ENCODE measurements around the gene NCL.
"Not testable (repeated sequence)": the region's sequence is repeated elsewhere in the genome, so short reads cannot be mapped to it uniquely, and the experiment has no call there.

Gene NCL

DNA sequence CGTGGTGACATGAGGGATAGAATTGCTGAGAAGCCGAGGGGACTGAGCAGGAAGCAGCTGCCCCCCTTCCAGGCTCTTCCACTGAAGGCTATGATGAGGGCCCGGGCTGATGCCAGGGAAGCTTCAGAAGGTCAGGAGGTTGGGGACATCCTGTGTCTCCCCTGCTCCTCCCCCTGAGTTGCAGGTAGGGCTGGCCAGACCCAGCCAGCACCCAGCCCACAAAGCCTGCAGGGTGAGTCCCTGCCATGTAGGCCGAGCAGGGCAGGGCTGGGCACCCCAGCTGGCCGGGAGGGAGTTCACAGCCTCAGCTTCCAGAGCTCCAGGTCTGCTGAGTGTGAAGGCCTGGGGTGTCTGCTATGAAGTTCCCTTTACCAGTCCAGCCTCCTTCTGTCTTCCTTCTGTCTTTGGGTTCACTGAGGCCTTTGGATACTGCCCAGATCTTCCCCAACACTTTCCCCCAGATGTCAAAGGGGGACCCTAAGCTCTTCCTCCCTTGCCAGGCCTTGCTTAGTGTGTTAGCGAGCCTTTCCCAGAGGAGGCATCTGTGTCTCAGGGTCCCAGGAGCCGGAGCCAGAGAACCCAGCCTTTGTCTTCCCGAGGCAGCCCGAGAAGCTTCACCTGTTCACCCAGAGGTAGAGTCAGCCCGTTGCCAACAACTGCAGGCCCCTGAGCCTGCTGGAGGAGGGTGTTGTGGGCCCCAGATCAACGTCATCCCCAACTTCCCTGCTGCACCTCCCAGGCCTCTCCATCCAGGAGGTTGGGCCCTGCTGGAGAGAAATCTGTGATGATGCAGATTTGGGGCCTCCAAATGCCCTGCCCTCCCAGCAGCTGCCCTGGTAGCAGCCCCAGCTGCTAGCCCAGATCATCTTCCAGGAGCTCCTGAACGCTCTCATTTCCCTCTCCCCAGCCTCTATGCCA is 3.6 kb upstream of the NCL start:
- DNase-seq (ENCODE audit: low read depth), result no peak

DNA sequence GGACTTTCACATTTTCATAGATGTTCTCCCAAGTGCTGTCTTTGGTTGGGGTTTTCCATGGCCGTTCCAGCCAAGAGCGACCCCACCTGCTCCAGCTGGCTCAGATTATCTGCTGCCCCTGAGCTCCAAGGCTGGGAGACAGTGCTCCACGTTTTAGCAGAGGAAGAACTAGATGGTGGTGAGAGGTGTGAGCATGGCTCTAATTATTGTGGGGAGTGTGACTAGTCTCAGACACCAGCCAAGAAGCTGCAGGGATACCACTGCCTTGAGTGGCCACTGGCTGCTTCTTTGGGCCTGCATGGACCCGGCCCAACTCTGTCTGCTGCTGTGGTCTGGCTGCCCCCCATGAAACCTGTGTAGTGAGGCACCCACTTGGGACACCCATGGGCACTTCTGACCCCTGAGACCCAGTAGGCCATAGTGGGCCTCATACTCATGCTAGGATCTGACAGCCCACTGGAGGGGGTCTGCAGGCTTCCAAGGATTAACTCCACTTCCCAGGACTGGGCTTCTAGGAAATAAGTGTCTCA is 2.8 kb upstream of the NCL start:
- DNase-seq (ENCODE audit: low read depth), result no peak

DNA sequence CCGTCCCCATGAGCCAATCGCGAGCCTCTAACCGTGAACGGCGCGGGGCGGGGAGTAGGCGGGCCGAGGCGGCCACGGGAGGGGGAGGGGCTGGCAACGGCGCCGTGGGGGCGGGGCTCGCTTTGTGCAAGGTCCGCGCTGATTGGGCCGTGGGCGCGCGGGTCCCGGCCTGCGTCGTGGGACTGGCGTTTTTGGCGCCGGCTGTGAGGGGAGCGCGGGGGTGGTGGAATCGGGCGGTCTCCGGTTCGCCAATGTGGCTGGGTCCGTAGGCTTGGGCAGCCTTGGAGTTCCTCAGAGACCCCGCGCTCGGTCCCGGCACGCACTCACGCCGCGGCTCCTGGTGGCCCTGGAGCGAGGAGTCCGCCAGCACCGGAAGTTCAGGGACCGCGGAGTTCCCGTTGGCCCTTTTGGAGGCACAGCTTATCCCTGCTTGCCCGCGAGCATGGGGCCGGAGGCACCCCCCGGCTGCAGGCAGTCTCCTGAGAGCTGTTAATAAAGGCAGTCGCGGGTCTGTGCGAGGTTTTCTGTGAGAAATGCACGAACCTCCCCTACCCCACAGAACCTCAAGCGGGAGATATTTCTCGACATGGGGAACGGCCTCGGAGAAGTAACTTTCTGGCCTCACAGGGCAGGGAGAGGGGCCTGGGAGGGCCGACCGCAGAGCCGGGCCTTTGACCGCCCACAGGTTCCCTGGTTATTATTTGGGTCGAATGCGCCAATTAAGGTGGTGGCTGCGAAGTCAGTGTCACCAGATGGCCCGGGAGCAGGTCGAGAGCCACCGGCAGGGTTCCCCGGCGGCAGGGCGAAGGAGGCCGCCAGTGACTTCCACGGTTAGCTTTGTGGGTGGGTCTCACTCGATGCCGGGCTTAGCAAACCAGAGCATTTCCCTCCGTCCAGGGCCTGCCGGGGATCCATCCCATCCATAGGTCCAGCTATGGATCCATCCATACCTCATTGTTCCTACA is 574 bp upstream of the NCL start:
- DNase-seq (ENCODE audit: low read depth), result peak; percentile 98

DNA sequence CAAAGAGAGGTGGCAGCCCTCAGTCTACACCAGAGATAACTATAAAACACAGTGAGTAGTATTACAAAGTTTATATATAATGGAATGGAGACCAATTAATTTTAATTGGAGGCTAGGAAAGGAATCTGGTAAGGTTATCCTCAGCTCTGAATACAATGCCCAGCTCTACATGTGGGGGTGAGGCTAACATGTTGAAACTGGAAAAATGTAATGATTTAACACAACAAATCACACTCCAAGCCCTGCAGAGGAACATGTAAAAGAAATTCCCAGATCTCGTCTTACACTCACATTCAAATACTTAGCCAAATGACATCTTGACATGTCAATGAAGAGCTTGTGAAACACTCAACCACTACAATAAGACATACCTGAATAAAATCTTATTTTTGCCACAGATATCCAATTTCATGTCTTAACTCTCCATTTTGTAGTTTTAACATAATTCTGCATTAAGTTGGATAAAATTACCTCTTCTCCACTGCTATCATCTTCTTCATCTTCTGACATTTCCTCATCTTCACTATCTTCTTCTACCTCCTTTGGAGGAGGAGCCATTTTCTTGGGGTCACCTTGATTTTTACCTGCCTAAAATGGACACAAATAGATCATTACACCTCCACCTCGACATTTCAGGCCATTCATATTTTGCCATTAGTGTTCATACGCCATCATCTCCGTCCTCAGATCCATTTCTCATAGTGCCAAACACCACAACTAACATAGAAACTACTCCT is 1.4 kb downstream of the NCL start:
- DNase-seq (ENCODE audit: low read depth), result no peak

DNA sequence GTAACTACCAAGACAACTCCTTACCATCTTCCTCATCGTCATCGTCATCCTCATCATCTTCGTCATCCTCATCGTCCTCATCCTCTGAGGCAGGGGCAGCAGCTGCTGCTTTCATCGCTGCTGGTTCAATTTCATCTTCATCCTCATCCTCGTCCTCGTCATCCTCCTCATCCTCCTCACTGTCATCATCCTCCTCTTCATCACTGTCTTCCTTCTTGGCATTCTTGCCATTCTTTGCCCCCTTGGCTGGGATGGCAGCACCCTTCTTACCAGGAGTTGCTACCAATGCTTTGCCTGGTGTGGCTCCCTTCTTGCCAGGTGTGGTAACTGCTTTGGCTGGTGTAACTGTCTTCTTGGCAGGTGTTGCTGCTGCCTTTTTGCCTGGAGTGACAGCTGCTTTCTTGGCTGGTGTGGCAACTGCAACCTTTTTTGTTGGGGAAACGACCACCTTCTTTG is 2.7 kb downstream of the NCL start:
- DNase-seq (ENCODE audit: low read depth), result no peak

DNA sequence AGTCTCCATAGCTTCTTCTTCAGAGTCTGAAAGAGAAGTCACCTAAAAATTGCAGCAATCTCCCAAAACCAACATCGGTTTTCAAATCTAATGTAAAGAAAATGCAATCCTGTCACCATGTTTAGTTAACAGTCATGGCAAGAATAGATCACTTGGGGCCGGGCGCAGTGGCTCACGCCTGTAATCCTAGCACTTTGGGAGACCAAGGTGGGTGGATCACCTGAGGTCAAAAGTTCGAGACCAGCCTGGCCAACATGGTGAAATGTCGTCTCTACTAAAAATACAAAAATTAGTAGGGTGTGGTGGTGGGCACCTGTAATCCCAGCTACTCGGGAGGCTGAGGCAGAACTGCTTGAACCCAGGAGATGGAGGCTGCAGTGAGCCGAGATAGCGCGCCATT is 3.4 kb downstream of the NCL start:
- not testable (repeated sequence) for DNase-seq (ENCODE audit: low read depth)

DNA sequence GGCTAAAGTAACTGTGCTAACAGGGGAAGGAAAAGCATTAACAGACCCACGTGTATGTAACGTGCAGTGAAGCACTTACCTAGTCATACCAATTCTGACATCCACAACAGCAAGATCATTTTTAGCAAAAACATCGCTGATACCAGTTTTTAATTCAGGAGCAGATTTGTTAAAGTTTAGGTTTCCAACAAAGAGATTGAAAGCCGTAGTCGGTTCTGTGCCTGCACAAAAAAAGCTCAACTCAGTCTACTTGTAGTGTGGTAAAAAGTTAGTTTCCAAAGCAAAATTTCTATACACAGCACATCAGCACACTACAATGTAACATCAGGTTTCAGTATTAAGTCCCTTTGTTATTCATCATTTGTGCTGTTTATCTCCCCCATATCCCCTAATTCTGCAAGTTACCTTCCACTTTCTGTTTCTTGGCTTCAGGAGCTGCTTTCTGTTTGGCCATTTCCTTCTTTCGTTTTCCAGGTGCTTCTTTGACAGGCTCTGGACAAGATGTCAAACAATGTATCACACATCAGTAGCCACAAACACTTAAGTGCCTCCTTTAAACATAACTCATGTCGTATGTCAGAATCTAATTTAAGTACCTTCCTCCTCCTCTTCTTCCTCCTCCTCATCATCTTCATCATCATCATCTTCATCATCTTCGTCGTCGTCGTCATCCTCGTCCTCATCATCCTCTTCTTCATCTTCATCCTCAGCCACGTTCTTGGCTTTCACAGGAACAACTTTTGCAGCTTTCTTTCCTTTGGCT is 4.0 kb downstream of the NCL start:
- DNase-seq (ENCODE audit: low read depth), result no peak

DNA sequence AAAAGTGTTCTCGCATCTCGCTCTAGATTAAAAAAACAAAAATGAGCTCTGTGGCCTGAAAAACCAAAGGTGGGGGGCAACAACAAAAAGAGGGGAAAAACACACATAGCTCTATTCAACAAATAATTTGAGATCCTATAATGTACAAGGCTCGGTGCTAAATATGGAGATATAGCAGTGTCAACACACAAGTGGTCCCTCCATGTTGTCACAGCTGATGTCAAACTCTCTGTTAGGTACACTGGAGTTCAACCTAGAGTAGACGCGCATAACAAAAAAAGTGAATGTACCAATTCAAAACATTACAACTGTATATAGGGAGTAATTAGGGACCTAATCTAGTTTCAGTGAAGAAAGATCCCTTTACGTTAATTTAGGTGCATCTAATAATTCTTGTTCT is 5.9 kb downstream of the NCL start:
- DNase-seq (ENCODE audit: low read depth), result no peak

DNA sequence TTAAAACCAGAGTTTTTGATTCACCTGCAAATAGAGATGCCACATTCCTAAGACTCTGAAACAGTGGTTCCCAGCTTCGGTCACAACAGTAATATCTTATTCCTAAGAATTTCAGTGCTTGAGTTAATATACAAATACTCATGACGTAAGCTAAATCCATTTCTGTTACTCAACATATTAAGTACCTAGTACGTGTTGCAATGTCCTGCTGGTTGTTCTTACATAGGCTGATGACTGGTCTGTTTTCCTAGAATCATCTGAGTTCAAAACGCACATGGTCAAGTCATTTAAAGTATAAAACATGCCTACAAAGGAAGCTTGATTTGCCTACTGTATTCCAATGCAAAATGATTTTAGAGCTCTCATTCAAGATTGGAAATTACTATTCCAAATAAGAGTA is 7.2 kb downstream of the NCL start:
- DNase-seq (ENCODE audit: low read depth), result no peak

DNA sequence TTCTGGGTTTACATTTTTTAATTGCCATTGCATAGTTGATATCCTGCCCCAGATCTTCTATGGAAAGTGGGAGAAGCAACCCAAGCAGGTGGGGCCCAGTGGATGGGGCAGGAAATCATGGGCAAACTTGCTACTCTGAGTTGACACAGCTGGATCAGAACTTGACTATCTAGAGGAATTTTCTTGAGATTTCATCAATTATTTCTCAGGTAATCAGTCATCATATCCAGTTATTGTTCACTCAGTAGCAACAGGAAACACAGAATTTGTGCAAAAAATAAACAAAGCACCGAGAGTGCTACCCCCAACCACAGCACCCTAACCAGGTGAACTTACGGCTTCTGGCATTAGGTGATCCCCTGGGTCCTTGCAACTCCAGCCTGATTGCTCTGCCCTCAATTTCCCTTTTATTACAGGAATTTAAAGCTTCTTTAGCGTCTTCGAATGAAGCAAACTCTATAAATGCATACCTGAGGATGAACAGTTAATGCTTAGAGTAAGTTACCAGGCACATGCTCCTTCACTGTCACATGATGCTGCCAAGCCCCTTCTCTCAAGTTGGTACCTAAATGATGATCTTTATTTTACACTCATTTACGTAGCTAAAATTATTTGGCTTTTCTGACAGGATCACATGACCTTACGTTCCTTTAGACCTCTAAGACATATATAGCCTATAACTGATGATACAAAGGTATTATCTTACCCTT is 7.8 kb downstream of the NCL start:
- DNase-seq (ENCODE audit: low read depth), result no peak

DNA sequence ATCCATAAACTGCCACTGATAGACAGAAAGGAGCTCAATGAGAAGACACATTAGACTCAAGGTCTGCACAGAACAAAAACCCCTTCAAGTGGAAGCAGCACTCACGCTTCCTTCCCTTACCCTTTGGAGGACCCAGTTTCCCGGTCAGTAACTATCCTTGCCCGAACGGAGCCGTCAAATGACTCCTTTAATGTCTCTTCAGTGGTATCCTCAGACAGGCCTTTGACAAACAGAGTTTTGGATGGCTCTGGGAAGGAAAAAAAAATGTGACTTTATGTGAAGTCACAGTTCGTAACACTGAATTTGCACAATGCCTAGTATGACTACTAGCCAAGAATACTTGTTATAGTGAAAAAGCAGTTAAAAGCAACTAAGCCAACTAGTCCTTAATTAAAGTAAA is 8.4 kb downstream of the NCL start:
- DNase-seq (ENCODE audit: low read depth), result no peak

DNA sequence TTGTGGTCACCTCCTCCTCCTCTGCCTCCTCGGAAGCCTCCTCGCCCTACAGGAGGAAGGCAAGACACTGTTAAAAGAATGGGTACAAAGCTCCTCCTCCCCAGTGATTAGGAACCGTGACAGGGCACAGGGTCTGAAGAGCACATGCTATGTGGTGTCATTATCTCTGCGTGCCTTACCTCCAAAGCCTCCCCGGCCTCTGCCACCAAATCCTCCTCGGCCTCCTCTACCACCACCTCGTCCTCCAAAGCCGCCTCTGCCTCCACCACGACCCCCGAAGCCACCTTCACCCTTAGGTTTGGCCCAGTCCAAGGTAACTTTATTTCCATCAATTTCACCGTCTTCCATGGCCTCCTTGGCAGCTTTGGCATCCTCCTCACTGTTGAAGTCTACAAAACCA is 9.1 kb downstream of the NCL start:
- DNase-seq (ENCODE audit: low read depth), result no peak

DNA sequence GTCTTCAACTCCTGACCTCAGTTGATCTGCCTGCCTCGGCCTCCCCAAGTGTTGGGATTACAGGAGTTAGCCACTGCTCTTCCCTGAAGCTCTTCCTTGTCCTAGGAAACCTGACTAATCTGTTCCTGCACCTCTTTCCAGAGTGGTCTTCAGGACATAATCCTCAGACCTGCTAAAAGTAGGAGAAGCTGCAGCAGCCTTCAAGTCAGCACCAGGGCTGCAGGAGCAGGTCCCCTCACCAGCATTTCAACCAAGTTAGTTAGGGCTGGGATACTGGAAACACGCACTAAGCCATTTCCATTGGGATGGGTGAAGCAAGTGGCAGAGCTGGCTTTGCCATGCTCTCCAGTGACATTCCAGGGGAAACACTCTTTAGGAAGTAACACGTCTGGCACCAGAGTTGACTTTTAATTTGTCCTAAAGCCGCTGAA is 9.9 kb downstream of the NCL start:
- DNase-seq (ENCODE audit: low read depth), result no peak

DNA sequence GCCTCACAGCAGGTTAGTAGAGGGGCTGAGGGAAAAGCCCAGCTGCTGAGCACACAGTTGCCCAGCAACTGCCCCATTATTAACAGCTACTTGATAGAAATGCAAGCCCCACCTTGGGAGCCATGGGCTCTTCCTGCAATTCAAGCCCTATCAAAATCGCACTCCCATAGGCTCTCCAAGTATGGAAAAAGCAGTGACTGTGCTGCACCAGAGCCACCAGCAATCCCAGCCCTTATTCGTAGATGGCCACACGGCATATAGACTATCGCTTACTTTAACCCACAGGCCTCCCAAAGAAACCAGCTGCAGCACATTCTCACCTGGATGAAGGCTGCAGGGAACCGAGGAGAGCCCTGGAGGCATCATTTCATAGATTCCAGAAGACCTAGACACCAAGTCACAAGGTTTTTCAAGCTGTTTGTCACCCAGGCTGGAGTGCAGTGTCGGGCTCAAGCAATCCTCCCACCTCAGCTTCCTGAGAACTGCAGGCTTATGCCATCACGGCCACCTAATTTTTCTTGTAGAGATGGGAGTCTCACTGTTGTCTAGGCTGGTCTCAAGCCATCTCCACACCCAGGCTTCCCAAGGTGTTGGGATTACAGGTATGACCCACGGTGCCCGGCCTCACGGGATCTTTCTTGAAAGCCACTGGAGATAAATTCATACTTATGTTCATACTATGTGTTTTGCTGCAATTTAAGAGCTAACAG is 11.3 kb downstream of the NCL start:
- no peak for DNase-seq (ENCODE audit: low read depth)

DNA sequence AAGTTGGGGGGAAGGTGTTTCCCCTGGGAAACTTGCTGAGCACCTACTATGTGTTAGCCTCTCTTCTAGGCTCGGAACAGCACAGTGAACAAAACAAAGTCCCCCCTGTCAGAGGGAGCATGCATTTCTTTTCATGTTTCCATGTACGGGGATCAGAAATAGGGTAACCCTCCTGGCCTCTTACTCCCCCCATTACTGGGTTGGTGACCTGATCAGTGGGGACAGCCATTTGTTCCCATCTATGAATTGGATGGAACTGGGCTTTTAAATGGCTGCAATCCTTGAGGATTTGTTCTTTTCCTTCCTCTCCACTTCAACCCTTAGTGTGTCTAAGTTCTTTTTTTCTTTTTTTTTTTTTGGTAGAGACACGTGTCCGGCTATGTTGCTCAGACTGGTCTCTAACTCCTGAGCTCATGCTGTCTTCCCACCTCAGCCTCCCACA is 13.7 kb downstream of the NCL start:
- DNase-seq (ENCODE audit: low read depth), result no peak

DNA sequence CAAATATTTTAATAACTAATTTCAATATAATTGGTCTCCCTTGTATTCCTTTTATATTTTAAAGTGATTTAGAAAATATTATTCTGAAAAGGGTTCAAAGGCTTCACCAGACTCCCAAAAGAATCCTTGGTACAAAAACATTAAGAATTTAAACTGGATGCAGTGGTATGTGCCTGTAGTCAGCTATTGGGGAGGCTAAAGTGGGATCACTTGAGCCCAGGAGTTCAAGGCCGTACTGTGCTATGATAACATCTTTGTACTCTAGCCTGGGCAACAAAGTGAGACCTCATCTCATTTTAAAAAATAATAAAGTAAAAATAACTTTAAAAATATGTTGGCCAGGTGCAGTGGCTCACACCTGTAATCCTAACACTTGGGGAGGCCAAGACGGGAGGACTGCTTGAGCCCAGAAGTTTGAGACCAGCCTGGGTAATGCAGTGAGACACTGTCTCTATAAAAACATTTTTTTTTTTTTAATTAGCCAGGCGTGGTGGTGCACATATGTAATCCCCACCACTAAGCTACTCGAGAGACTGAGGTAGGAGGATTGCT is 14.7 kb downstream of the NCL start:
- no peak for DNase-seq (ENCODE audit: low read depth)

DNA sequence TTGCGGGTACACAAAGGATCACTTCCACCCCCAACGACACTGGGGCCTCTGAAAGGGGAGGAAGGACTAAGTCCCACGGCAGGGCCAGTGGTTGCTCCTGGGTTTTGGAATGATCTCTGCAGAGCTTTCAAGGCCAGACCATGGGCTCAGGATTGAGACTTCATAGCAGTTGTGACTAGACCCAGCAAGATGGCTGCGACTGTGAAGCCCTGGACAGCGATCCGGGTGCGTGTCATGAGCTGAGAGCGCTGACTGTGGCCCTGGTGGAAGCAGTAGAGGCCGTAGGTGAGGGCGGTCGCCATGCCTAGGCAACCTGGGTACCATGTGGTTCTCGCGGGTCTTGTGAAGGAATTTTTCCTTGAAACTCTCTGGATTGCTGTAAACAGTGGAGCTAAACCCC is 27.3 kb downstream of the NCL start:
- no peak for DNase-seq (ENCODE audit: low read depth)

DNA sequence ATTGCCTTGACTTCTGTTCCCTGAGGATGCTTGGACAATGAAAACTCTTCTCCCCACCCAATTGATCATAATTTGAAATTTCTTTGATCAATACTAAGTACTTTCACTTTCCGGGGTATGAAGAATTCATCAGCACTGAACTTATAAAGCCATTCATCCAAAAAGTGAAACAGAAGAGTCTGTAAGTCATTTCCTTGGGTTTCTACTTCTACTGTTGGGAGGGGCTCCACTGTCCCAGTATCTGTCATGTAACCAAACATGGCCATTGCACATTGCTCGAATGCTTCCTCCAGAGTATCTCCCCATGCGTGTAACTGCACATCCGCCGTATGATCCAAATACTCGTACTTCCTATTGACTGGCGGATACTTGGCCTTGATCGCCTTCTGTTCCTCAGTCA is 30.3 kb downstream of the NCL start:
- DNase-seq (ENCODE audit: low read depth), result no peak

DNA sequence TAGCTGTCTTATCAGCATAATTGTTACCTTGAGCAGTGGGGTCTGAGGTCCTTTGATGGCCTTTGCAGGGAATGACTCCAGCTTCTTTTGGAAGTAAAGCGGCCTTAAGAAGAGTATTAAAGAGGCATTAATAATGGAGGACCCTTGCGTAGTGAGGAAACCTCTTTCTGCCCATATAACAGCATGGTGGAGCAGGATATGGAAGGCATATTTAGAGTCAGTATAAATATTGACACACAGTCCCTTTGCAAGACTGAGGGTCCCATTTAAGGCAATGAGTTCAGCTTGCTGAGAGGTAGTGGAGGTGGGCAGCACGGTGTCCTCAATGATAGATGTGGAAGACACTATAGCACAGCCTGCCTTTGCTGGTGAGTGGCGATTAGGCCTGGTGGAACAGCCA is 32.7 kb downstream of the NCL start:
- no peak for DNase-seq (ENCODE audit: low read depth)

Data from activated gamma-delta T cell treated with anti-CD3 and anti-CD28 coated beads, Interleukin-2, amount 50 U/mL, for 16 hours (primary cell).